ENCODE results near the gene YIF1A.
A peak's percentile ranks its signal among the peaks of the same experiment; 100 is the strongest.

DNA sequence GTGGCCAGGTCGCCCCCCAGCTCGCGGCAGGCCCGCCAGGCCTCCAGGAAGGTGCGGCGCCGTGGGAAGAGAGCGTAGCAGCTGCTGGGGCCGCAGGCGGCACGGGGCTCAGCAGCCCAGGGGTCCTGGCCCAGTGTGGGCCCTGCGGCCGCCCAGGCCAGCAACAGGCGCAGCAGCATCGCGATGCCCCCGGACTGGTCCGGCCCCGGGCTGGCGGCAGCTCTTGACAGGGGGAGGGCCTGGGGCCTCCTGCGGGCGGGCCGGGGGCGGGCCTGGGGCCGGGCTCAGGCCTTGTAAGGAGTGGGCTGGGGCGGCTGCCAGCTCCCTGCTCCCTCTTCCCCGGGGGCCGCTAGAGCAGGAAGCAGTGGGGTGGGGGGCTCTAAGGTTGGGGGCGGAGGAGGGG lies 27.9 kb upstream of the YIF1A start, which contains the start of gene CD248:
- no peak for TF ChIP-seq RAD21 (IDR thresholded peaks at IDR 0.05; ENCODE audit: low read length)
- TF ChIP-seq, protein P1, sequence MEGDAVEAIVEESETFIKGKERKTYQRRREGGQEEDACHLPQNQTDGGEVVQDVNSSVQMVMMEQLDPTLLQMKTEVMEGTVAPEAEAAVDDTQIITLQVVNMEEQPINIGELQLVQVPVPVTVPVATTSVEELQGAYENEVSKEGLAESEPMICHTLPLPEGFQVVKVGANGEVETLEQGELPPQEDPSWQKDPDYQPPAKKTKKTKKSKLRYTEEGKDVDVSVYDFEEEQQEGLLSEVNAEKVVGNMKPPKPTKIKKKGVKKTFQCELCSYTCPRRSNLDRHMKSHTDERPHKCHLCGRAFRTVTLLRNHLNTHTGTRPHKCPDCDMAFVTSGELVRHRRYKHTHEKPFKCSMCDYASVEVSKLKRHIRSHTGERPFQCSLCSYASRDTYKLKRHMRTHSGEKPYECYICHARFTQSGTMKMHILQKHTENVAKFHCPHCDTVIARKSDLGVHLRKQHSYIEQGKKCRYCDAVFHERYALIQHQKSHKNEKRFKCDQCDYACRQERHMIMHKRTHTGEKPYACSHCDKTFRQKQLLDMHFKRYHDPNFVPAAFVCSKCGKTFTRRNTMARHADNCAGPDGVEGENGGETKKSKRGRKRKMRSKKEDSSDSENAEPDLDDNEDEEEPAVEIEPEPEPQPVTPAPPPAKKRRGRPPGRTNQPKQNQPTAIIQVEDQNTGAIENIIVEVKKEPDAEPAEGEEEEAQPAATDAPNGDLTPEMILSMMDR (conservative IDR thresholded peaks at IDR 0.05; ENCODE audit: low read depth, low read length) = no peak
- no peak for TF ChIP-seq FOS (IDR thresholded peaks at IDR 0.05; ENCODE audit: low read depth, low read length)
- TF ChIP-seq MXI1 (IDR thresholded peaks at IDR 0.05; ENCODE audit: borderline replicate concordance, low read depth, low read length) = no peak
- peak; percentile 89 for TF ChIP-seq POLR2A (IDR thresholded peaks at IDR 0.05; ENCODE audit: low read depth, low read length)
- TF ChIP-seq MAFK (IDR thresholded peaks at IDR 0.05; ENCODE audit: low read depth, low read length) = no peak
